Measurements from ENCODE around the gene MAD1L1. TPM values are rescaled to one million over a fixed set of nuclear protein-coding genes. Genes with fewer than 3 reads are reported as not detected.

Gene MAD1L1
- total RNA-seq, 1 donor from 2014 or later, result 32.3 TPM

DNA sequence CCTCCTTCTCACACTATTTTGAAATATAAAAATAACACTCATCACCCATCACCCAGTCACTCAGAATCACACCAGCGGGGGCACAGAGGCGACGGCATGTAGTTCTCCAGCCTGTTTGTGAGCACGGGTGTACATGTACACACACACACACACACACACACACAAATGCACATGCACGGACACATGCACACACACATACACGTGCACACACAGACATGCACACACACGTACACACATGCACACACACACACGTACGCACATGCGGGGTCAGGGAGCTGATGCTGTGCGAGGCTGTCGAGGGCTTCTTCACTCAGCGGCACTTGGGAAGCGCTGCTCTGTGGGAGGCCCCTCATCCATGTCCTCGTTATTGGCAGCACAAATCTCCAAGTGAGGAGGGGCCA, 383.8 kb downstream of the MAD1L1 start:
- Histone ChIP-seq H3K79me2 (ENCODE audit: insufficient read depth, low read length) (no peaks in the 10 kb centered on the region), H3K27me3 (ENCODE audit: insufficient read depth, low read length) (no peaks in the 10 kb centered on the region), H3K4me1 (ENCODE audit: insufficient read depth, low read length) (no peaks in the 10 kb centered on the region), H2AFZ (ENCODE audit: low read depth, low read length) (no peak overlapping the region), H3K9me3 (ENCODE audit: insufficient read depth, low read depth, low read length) (no peaks in the 10 kb centered on the region), H3K27ac (ENCODE audit: low read depth, low read length) (no peak overlapping the region), H3K4me2 (ENCODE audit: low read length) (no peak overlapping the region), H3K36me3 (ENCODE audit: insufficient read depth, low read length) (no peaks in the 10 kb centered on the region), H3K9ac (ENCODE audit: low read length) (no peak overlapping the region), H3K4me3 (ENCODE audit: insufficient read depth, low read depth, low read length) (no peak overlapping the region), H4K20me1 (ENCODE audit: insufficient read depth, low read length) (peaks cover 18% of the 10 kb centered on the region)
- TF ChIP-seq, protein P1, sequence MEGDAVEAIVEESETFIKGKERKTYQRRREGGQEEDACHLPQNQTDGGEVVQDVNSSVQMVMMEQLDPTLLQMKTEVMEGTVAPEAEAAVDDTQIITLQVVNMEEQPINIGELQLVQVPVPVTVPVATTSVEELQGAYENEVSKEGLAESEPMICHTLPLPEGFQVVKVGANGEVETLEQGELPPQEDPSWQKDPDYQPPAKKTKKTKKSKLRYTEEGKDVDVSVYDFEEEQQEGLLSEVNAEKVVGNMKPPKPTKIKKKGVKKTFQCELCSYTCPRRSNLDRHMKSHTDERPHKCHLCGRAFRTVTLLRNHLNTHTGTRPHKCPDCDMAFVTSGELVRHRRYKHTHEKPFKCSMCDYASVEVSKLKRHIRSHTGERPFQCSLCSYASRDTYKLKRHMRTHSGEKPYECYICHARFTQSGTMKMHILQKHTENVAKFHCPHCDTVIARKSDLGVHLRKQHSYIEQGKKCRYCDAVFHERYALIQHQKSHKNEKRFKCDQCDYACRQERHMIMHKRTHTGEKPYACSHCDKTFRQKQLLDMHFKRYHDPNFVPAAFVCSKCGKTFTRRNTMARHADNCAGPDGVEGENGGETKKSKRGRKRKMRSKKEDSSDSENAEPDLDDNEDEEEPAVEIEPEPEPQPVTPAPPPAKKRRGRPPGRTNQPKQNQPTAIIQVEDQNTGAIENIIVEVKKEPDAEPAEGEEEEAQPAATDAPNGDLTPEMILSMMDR (IDR thresholded peaks at IDR 0.05; ENCODE audit: insufficient read depth, low read depth, low read length), result no peak
- TF ChIP-seq EZH2 (IDR thresholded peaks at IDR 0.05; ENCODE audit: insufficient read depth, low read length), result no peak
- Mint-ChIP-seq H3K36me3 (ENCODE audit: low read depth, unreplicated experiment) (peaks cover 10% of the 10 kb centered on the region), H3K4me1 (ENCODE audit: low read depth, unreplicated experiment) (no peaks in the 10 kb centered on the region), H3K4me3 (ENCODE audit: unreplicated experiment) (no peak overlapping the region), H3K27ac (ENCODE audit: unreplicated experiment) (no peak overlapping the region), H3K9me3 (ENCODE audit: unreplicated experiment) (no peaks in the 10 kb centered on the region), H3K27me3 (ENCODE audit: low read depth, unreplicated experiment) (peaks cover 9% of the 10 kb centered on the region)
- FAIRE-seq, result no peak
- no peak for DNase-seq (ENCODE audit: low read depth)

DNA sequence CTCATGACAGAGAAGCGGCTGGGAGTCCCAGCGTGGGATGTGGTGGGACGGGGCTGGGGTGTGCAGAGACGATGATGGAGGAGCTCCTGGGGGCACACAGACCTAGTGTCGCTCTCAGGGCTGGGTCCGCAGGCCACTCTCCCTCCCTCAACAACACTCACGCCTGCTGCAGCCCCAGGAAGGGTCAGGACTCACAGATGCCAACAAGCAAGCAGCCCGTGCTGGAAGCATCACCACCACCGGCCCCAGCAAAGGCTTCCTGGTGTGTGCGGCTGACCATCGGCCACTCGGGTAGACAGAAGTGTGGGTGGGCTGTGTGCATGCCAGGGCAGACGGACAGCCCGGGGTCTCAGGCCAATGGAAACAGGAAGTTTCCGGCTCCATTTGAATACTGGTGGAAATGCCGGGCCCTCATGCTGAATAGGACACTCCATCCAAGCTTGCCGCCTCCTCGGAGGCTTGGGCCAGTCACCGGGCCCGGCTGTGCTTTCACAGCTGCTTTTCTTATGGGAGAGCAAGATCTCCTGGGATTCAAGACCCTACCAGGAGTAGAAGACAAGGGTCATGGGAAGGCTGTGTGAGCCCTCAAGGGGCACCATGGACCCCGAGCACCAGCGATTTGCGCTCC, 384.6 kb downstream of the MAD1L1 start:
- H4K20me1 ChIP-seq (ENCODE audit: insufficient read depth, low read length), result peaks cover 18% of the 10 kb centered on the region
- H3K36me3 ChIP-seq (ENCODE audit: insufficient read depth, low read length), result no peaks in the 10 kb centered on the region
- FAIRE-seq (no peak), DNase-seq (ENCODE audit: low read depth) (no peak)
- Mint-ChIP-seq H3K9me3 (ENCODE audit: unreplicated experiment) (no peaks in the 10 kb centered on the region), H3K27ac (ENCODE audit: unreplicated experiment) (no peak overlapping the region), H3K36me3 (ENCODE audit: low read depth, unreplicated experiment) (peaks cover 10% of the 10 kb centered on the region), H3K4me3 (ENCODE audit: unreplicated experiment) (no peak overlapping the region), H3K27me3 (ENCODE audit: low read depth, unreplicated experiment) (peaks cover 9% of the 10 kb centered on the region), H3K4me1 (ENCODE audit: low read depth, unreplicated experiment) (no peaks in the 10 kb centered on the region)
- no peaks in the 10 kb centered on the region for H3K79me2 ChIP-seq (ENCODE audit: insufficient read depth, low read length)
- no peak for TF ChIP-seq EZH2 (IDR thresholded peaks at IDR 0.05; ENCODE audit: insufficient read depth, low read length)
- TF ChIP-seq, protein P1 (IDR thresholded peaks at IDR 0.05; ENCODE audit: insufficient read depth, low read depth, low read length), result no peak
- no peak overlapping the region for H3K4me2 ChIP-seq (ENCODE audit: low read length)
- no peak overlapping the region for H3K4me3 ChIP-seq (ENCODE audit: insufficient read depth, low read depth, low read length)
- H3K27me3 ChIP-seq (ENCODE audit: insufficient read depth, low read length), result no peaks in the 10 kb centered on the region
- H3K9me3 ChIP-seq (ENCODE audit: insufficient read depth, low read depth, low read length), result no peaks in the 10 kb centered on the region
- H3K9ac ChIP-seq (ENCODE audit: low read length), result no peak overlapping the region
- no peak overlapping the region for H2AFZ ChIP-seq (ENCODE audit: low read depth, low read length)
- no peak overlapping the region for H3K27ac ChIP-seq (ENCODE audit: low read depth, low read length)
- peaks cover 3% of the 10 kb centered on the region for H3K4me1 ChIP-seq (ENCODE audit: insufficient read depth, low read length)

GRCh38 chr7:1847260-1848001, 385.3 kb downstream of the MAD1L1 start:
- H3K4me3 ChIP-seq (ENCODE audit: insufficient read depth, low read depth, low read length), result no peak overlapping the region
- no peak overlapping the region for H2AFZ ChIP-seq (ENCODE audit: low read depth, low read length)
- FAIRE-seq (no peak), DNase-seq (ENCODE audit: low read depth) (no peak)
- Mint-ChIP-seq H3K4me1 (ENCODE audit: low read depth, unreplicated experiment) (no peaks in the 10 kb centered on the region), H3K36me3 (ENCODE audit: low read depth, unreplicated experiment) (peaks cover 10% of the 10 kb centered on the region), H3K9me3 (ENCODE audit: unreplicated experiment) (no peaks in the 10 kb centered on the region), H3K27ac (ENCODE audit: unreplicated experiment) (no peak overlapping the region), H3K4me3 (ENCODE audit: unreplicated experiment) (no peak overlapping the region), H3K27me3 (ENCODE audit: low read depth, unreplicated experiment) (peaks cover 9% of the 10 kb centered on the region)
- H3K36me3 ChIP-seq (ENCODE audit: insufficient read depth, low read length), result no peaks in the 10 kb centered on the region
- H4K20me1 ChIP-seq (ENCODE audit: insufficient read depth, low read length), result peaks cover 13% of the 10 kb centered on the region
- no peak for TF ChIP-seq EZH2 (IDR thresholded peaks at IDR 0.05; ENCODE audit: insufficient read depth, low read length)
- TF ChIP-seq, protein P1 (IDR thresholded peaks at IDR 0.05; ENCODE audit: insufficient read depth, low read depth, low read length), result no peak
- no peaks in the 10 kb centered on the region for H3K79me2 ChIP-seq (ENCODE audit: insufficient read depth, low read length)
- no peaks in the 10 kb centered on the region for H3K27me3 ChIP-seq (ENCODE audit: insufficient read depth, low read length)
- H3K27ac ChIP-seq (ENCODE audit: low read depth, low read length), result no peak overlapping the region
- no peak overlapping the region for H3K4me2 ChIP-seq (ENCODE audit: low read length)
- no peaks in the 10 kb centered on the region for H3K9me3 ChIP-seq (ENCODE audit: insufficient read depth, low read depth, low read length)
- peaks cover 5% of the 10 kb centered on the region for H3K4me1 ChIP-seq (ENCODE audit: insufficient read depth, low read length)
- no peak overlapping the region for H3K9ac ChIP-seq (ENCODE audit: low read length)
